ENCODE results near the gene FOXN3.

GRCh38 chr14:89405712-89406111, 11.3 kb downstream of the FOXN3 start:
- TF ChIP-seq, protein P1, sequence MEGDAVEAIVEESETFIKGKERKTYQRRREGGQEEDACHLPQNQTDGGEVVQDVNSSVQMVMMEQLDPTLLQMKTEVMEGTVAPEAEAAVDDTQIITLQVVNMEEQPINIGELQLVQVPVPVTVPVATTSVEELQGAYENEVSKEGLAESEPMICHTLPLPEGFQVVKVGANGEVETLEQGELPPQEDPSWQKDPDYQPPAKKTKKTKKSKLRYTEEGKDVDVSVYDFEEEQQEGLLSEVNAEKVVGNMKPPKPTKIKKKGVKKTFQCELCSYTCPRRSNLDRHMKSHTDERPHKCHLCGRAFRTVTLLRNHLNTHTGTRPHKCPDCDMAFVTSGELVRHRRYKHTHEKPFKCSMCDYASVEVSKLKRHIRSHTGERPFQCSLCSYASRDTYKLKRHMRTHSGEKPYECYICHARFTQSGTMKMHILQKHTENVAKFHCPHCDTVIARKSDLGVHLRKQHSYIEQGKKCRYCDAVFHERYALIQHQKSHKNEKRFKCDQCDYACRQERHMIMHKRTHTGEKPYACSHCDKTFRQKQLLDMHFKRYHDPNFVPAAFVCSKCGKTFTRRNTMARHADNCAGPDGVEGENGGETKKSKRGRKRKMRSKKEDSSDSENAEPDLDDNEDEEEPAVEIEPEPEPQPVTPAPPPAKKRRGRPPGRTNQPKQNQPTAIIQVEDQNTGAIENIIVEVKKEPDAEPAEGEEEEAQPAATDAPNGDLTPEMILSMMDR (IDR thresholded peaks at IDR 0.05; ENCODE audit: low read depth, low read length) = no peak
- TF ChIP-seq POLR2A (IDR thresholded peaks at IDR 0.05; ENCODE audit: extremely low read depth, insufficient read length) = no peak
